ENCODE measurements around the gene TRA2A.

TRA2A gene

GRCh38 chr7:23471106-23471859 is 60.5 kb downstream of the TRA2A start:
- TF ChIP-seq CTCF (IDR thresholded peaks at IDR 0.05; ENCODE audit: control insufficient read depth, insufficient read depth, low read depth, low read length, missing control alignments), result no peak
- peak overlapping the region; percentile 42 for H3K4me3 ChIP-seq (ENCODE audit: control insufficient read depth, low read depth, low read length)
- no peak for DNase-seq (ENCODE audit: low read depth)

- TF ChIP-seq CTCF (IDR thresholded peaks at IDR 0.05; ENCODE audit: control insufficient read depth, insufficient read depth, low read depth, low read length, missing control alignments), result no peak
- H3K4me3 ChIP-seq (ENCODE audit: control insufficient read depth, low read depth, low read length), result peak within 1 kb of the TSS; percentile 50
- DNase-seq (ENCODE audit: low read depth), result no peak
These were observed 61.3 kb downstream of the TRA2A start, which contains the start of gene IGF2BP3 for GRCh38 chr7:23470330-23471105. IGF2BP3 (minus strand) TSS chr7:23470491; CDS start chr7:23470110, 381 bp downstream.

GRCh38 chr7:23469961-23470250 is 61.9 kb downstream of the TRA2A start:
- peak overlapping the region; percentile 42 for H3K4me3 ChIP-seq (ENCODE audit: control insufficient read depth, low read depth, low read length)
- DNase-seq (ENCODE audit: low read depth), result no peak
- TF ChIP-seq CTCF (IDR thresholded peaks at IDR 0.05; ENCODE audit: control insufficient read depth, insufficient read depth, low read depth, low read length, missing control alignments), result no peak

- H3K4me3 ChIP-seq (ENCODE audit: control insufficient read depth, low read depth, low read length), result peak overlapping the region; percentile 50
- no peak for DNase-seq (ENCODE audit: low read depth)
- TF ChIP-seq CTCF (IDR thresholded peaks at IDR 0.05; ENCODE audit: control insufficient read depth, insufficient read depth, low read depth, low read length, missing control alignments), result no peak
These were observed 62.4 kb downstream of the TRA2A start for GRCh38 chr7:23469150-23469960.

- TF ChIP-seq CTCF (IDR thresholded peaks at IDR 0.05; ENCODE audit: control insufficient read depth, insufficient read depth, low read depth, low read length, missing control alignments), result no peak
- DNase-seq (ENCODE audit: low read depth), result no peak
- H3K4me3 ChIP-seq (ENCODE audit: control insufficient read depth, low read depth, low read length), result peak overlapping the region; percentile 50
These were observed 63.1 kb downstream of the TRA2A start for GRCh38 chr7:23468526-23469149.
